Measurements from ENCODE around the gene ANO7. TPM values are rescaled to one million over a fixed set of nuclear protein-coding genes. Genes with fewer than 3 reads are reported as not detected.

The ANO7 gene
- total and polyA plus RNA-seq, 2 of the 13 experiments (the other 11 are each of a cell fraction or from before 2014, with no cell fraction given), result 4.1 to 4.9 TPM

- TF ChIP-seq MXD3 (CRISPR knock-in tag; IDR thresholded peaks at IDR 0.05) (no peak), ARNTL (CRISPR knock-in tag; IDR thresholded peaks at IDR 0.05) (no peak), CBX2 (IDR thresholded peaks at IDR 0.05; ENCODE audit: low read depth, low read length) (no peak), CBX2 (CRISPR knock-in tag; IDR thresholded peaks at IDR 0.05; ENCODE audit: low read depth) (no peak; the same call in 1 of the 2 replicates), ZNF562 (CRISPR knock-in tag; IDR thresholded peaks at IDR 0.05; ENCODE audit: borderline replicate concordance) (no peak), ATF6 (CRISPR knock-in tag; conservative IDR thresholded peaks at IDR 0.05) (no peak), ZNF597 (CRISPR knock-in tag; IDR thresholded peaks at IDR 0.05) (no peak), GATA4 (IDR thresholded peaks at IDR 0.05; ENCODE audit: borderline replicate concordance, low read depth) (no peak), ZBTB7A (CRISPR knock-in tag; IDR thresholded peaks at IDR 0.05) (no peak), CCDC6 (CRISPR knock-in tag; IDR thresholded peaks at IDR 0.05) (no peak), ATRX (CRISPR knock-in tag; IDR thresholded peaks at IDR 0.05; ENCODE audit: borderline replicate concordance) (no peak), KAT8 (CRISPR knock-in tag; IDR thresholded peaks at IDR 0.05) (peak; percentile 90; the same call in 1 of the 2 replicates), JUNB (CRISPR knock-in tag; IDR thresholded peaks at IDR 0.05; ENCODE audit: borderline replicate concordance) (no peak), KLF12 (CRISPR knock-in tag; IDR thresholded peaks at IDR 0.05; ENCODE audit: borderline replicate concordance) (peak; percentile 58; the same call in 1 of the 2 replicates), GRHL1 (CRISPR knock-in tag; conservative IDR thresholded peaks at IDR 0.05) (no peak), RBAK (CRISPR knock-in tag; IDR thresholded peaks at IDR 0.05) (0 out of 2 replicates have a peak, but pooled peaks have one; percentile 35), ZBTB34 (CRISPR knock-in tag; IDR thresholded peaks at IDR 0.05) (no peak; the same call in 1 of the 2 replicates), TBL1XR1 (IDR thresholded peaks at IDR 0.05; ENCODE audit: borderline replicate concordance, low read length, partially characterized antibody) (peak; percentile 57), CEBPB (IDR thresholded peaks at IDR 0.05; ENCODE audit: borderline replicate concordance, low read depth, low read length) (no peak), HIVEP1 (CRISPR knock-in tag; IDR thresholded peaks at IDR 0.05) (peak; percentile 84), HOXA5 (CRISPR knock-in tag; IDR thresholded peaks at IDR 0.05) (no peak; the same call in 1 of the 2 replicates), TERF1 (CRISPR knock-in tag; IDR thresholded peaks at IDR 0.05) (no peak)
Observed at GRCh38 chr2:241149925-241150659, 38.4 kb upstream of the ANO7 start, which contains the start of gene PPP1R7 (continued).
